Upper lobe of right lung (tissue), 1 donor: ENCODE data around the gene FBXW4. TPM values are rescaled to one million over a fixed set of nuclear protein-coding genes. Genes with fewer than 3 reads are reported as not detected.

Experiments
- ATAC-seq: fragments of 200-7000 bp; cut with Tn5 transposase; one replicate; pipeline ENCODE4 v1.9.1; 2020; ENCODE audit warnings: mild to moderate bottlenecking, moderate library complexity
- DNase-seq: peaks from one replicate; pipeline ENCODE4 v3.0.0-alpha.2; 2020
- H3K27ac ChIP-seq: fragments of 200-600 bp; one replicate; pipeline ENCODE4 v1.8.0; 2022
- H3K27me3 ChIP-seq: fragments of 200-600 bp; one replicate; pipeline ENCODE4 v1.8.0; 2022; ENCODE audit warnings: mild to moderate bottlenecking
- H3K36me3 ChIP-seq: fragments of 200-600 bp; one replicate; pipeline ENCODE4 v1.8.0; 2022
- H3K4me1 ChIP-seq: fragments of 200-600 bp; one replicate; pipeline ENCODE4 v1.8.0; 2022
- H3K4me3 ChIP-seq: fragments of 200-600 bp; one replicate; pipeline ENCODE4 v1.8.0; 2022; ENCODE audit warnings: mild to moderate bottlenecking
- H3K9me3 ChIP-seq: fragments of 200-600 bp; one replicate; pipeline ENCODE4 v1.8.0; 2022
- CTCF ChIP-seq: fragments of 200-600 bp; IDR thresholded peaks from one replicate; pipeline ENCODE4 v1.8.0; 2022; ENCODE audit warnings: antibody characterized with exemption
- intact Hi-C: fragments of 100-400 bp; cut with DNase I; formaldehyde crosslinking; loops from one replicate; pipeline ENCODE4 v1.11.0; 2022
- total RNA-seq: library from RNA; stranded (reverse); fragmentation: NEBNext Ultra II Directional; extraction: Animal tissue kit (Norgen Biotek cat#: 25700); gene quantifications from one replicate; pipeline ENCODE4 v1.2.1, GENCODE V29; 2021
- donor health status: DM: no; HTN: yes; CAD: no; lungs with severe emphysema.

The FBXW4 gene
- total RNA-seq, 1 donor from 2014 or later: 94.3 TPM

GRCh38 chr10:101676565-101676964 lies 18.4 kb downstream of the FBXW4 start:
- Histone ChIP-seq H3K27me3 (no peaks in the 10 kb centered on the region), H3K27ac (no peak overlapping the region), H3K4me3 (no peak overlapping the region), H3K4me1 (peaks cover 5% of the 10 kb centered on the region), H3K9me3 (no peaks in the 10 kb centered on the region), H3K36me3 (peaks cover 41% of the 10 kb centered on the region)
- no peak for TF ChIP-seq CTCF
- intact Hi-C loops: no loop called here
- ATAC-seq: no peak
- no peak for DNase-seq

- intact Hi-C loops: no loop called here
- Histone ChIP-seq H3K4me1 (no peaks in the 10 kb centered on the region), H3K9me3 (no peaks in the 10 kb centered on the region), H3K27ac (no peak overlapping the region), H3K4me3 (no peak overlapping the region), H3K27me3 (no peaks in the 10 kb centered on the region), H3K36me3 (peaks cover 56% of the 10 kb centered on the region)
- DNase-seq: no peak
- ATAC-seq: no peak
- TF ChIP-seq CTCF: no peak
Observed at GRCh38 chr10:101675115-101675514, 19.9 kb downstream of the FBXW4 start.

- no peak for TF ChIP-seq CTCF
- Histone ChIP-seq H3K36me3 (peaks cover 80% of the 10 kb centered on the region), H3K9me3 (no peaks in the 10 kb centered on the region), H3K4me1 (no peaks in the 10 kb centered on the region), H3K27ac (no peak overlapping the region), H3K4me3 (no peak overlapping the region), H3K27me3 (no peaks in the 10 kb centered on the region)
- DNase-seq (peak; percentile 71), ATAC-seq (peak; percentile 75)
- intact Hi-C loops: no loop called here
Observed at GRCh38 chr10:101672536-101672935, 22.4 kb downstream of the FBXW4 start.

DNA sequence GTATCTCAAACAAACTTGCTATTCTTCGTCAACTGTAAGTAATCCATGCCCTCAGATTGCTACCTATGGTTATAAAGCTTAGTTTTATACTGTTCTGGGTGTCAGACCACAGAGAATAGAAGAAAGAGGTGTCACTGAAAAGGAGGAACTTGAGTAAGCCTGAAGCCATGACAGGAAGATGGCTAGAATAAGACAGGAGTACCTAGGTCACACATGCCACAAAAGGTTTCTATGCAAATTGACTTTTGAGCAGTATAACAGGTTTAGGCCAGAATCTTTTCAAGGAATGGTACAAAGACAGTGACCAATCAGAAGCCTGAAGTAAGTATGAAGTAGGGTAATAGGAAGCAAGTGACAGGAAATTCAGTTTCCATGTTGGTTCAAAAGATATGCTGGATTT lies 23.5 kb downstream of the FBXW4 start:
- Histone ChIP-seq H3K4me1 (no peaks in the 10 kb centered on the region), H3K9me3 (no peaks in the 10 kb centered on the region), H3K36me3 (peaks cover 91% of the 10 kb centered on the region), H3K27ac (no peak overlapping the region), H3K27me3 (no peaks in the 10 kb centered on the region), H3K4me3 (no peak overlapping the region)
- ATAC-seq (no peak), DNase-seq (no peak)
- no peak for TF ChIP-seq CTCF
- intact Hi-C loops: no loop called here

DNA sequence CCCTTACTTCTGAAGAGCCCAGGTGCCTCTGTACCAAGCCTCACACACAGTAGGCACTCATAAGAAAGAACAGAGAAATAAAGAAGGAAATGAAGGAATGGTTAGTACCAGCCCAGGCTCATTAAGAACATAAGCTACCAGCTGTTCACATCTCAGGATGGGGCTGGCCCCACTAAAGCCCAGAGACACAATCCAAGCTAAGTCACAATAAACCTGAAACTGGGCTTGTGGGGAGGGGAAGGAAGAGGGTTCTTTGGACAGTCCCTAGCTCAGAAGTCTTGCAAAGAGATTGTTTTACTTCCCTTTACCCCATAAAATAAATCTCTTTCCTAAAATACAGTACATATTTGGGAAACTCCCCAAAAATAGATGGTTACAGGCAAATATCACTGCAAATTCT lies 24.3 kb downstream of the FBXW4 start:
- ATAC-seq (no peak), DNase-seq (no peak)
- intact Hi-C loops: no loop called here
- Histone ChIP-seq H3K4me3 (no peak overlapping the region), H3K4me1 (no peaks in the 10 kb centered on the region), H3K27ac (no peak overlapping the region), H3K9me3 (no peaks in the 10 kb centered on the region), H3K27me3 (no peaks in the 10 kb centered on the region), H3K36me3 (peaks cover 97% of the 10 kb centered on the region)
- no peak for TF ChIP-seq CTCF

GRCh38 chr10:101669181-101669580 lies 25.8 kb downstream of the FBXW4 start:
- DNase-seq (no peak), ATAC-seq (no peak)
- Histone ChIP-seq H3K4me3 (no peak overlapping the region), H3K4me1 (no peaks in the 10 kb centered on the region), H3K9me3 (no peaks in the 10 kb centered on the region), H3K27ac (no peak overlapping the region), H3K36me3 (peaks cover 95% of the 10 kb centered on the region), H3K27me3 (no peaks in the 10 kb centered on the region)
- TF ChIP-seq CTCF: no peak
- intact Hi-C loops: no loop called here
